Panc1 (cell line): ENCODE measurements around the gene ANAPC1.

ENCODE experiments used
- CTCF ChIP-seq: fragments of 450-650 bp; IDR thresholded peaks from 2 replicates; pipeline ENCODE4 v1.5.1; 2017; ENCODE audit warnings: mild to moderate bottlenecking
- POLR2AphosphoS5 ChIP-seq: IDR thresholded peaks from 2 replicates; pipeline ENCODE4 v1.6.1; 2012; ENCODE audit warnings: mild to moderate bottlenecking, low read depth, low read length, moderate library complexity
- SIN3A ChIP-seq: IDR thresholded peaks from 2 replicates; pipeline ENCODE4 v1.6.1; 2012; ENCODE audit warnings: low read depth, mild to moderate bottlenecking, low read length, moderate library complexity, borderline replicate concordance; ENCODE audit not compliant: insufficient read depth
- TCF7L2 ChIP-seq: IDR thresholded peaks from 2 replicates; pipeline ENCODE4 v1.6.1; 2011; ENCODE audit warnings: mild to moderate bottlenecking, low read depth, low read length, inconsistent platforms
- TF ChIP-seq, protein P1 (sequence below), 2 experiments: IDR thresholded peaks; 2 replicates each; pipeline ENCODE4 v1.6.1; 2011 to 2012; ENCODE audit warnings: low read depth in 2 of 2, control low read depth in 1 of 2, low read length in 1 of 2, mild to moderate bottlenecking in 1 of 2, moderate library complexity in 1 of 2; ENCODE audit not compliant: insufficient read depth in 1 of 2

DNA sequence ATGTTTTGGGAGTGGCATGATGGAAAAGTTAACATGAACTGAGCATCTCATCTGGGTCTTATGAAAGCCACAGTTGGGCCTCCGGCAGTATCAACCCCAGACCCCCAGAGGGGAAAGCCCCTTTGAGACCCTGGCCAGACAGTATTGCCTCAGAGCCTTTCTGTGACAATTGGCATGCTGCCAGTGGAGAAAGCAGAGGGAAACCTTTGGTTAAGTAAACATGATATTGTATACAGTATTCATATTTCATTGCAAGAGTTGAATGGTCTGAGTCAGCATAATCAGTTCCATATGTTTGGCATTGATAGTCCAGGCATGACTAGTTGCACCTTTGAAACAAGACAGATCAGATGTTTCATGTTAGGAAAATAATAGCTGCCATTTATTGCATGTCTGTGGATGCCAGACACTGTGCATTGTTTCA is 34.4 kb upstream of the ANAPC1 start:
- no peak for TF ChIP-seq POLR2AphosphoS5
- TF ChIP-seq SIN3A: no peak
- no peak for TF ChIP-seq TCF7L2
- TF ChIP-seq CTCF: no peak
- TF ChIP-seq, protein P1, sequence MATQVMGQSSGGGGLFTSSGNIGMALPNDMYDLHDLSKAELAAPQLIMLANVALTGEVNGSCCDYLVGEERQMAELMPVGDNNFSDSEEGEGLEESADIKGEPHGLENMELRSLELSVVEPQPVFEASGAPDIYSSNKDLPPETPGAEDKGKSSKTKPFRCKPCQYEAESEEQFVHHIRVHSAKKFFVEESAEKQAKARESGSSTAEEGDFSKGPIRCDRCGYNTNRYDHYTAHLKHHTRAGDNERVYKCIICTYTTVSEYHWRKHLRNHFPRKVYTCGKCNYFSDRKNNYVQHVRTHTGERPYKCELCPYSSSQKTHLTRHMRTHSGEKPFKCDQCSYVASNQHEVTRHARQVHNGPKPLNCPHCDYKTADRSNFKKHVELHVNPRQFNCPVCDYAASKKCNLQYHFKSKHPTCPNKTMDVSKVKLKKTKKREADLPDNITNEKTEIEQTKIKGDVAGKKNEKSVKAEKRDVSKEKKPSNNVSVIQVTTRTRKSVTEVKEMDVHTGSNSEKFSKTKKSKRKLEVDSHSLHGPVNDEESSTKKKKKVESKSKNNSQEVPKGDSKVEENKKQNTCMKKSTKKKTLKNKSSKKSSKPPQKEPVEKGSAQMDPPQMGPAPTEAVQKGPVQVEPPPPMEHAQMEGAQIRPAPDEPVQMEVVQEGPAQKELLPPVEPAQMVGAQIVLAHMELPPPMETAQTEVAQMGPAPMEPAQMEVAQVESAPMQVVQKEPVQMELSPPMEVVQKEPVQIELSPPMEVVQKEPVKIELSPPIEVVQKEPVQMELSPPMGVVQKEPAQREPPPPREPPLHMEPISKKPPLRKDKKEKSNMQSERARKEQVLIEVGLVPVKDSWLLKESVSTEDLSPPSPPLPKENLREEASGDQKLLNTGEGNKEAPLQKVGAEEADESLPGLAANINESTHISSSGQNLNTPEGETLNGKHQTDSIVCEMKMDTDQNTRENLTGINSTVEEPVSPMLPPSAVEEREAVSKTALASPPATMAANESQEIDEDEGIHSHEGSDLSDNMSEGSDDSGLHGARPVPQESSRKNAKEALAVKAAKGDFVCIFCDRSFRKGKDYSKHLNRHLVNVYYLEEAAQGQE (IDR thresholded peaks at IDR 0.05; ENCODE audit: insufficient read depth in 1 of 2, low read depth in 2 of 2, low read length in 1 of 2): no peak
